T-helper 22 cell (primary cell): Measurements from ENCODE around the gene ATP8A2.

Experiments
- DNase-seq: peaks from one replicate; pipeline ENCODE4 v3.0.0-alpha.2; 2020; ENCODE audit warnings: low read depth

ATP8A2 gene

GRCh38 chr13:25857830-25858229, 486.1 kb downstream of the ATP8A2 start:
- DNase-seq: no peak

- no peak for DNase-seq
Measured at GRCh38 chr13:25859528-25859927, 487.8 kb downstream of the ATP8A2 start.

- DNase-seq: no peak
Measured at GRCh38 chr13:25860265-25860664, 488.5 kb downstream of the ATP8A2 start.

- no peak for DNase-seq
Measured at GRCh38 chr13:25860862-25861261, 489.1 kb downstream of the ATP8A2 start.

- DNase-seq: no peak
Measured at GRCh38 chr13:25862156-25862555, 490.4 kb downstream of the ATP8A2 start.

- DNase-seq: no peak
Measured at GRCh38 chr13:25864116-25864515, 492.3 kb downstream of the ATP8A2 start.

- no peak for DNase-seq
Measured at GRCh38 chr13:25864936-25865335, 493.2 kb downstream of the ATP8A2 start.

- DNase-seq: no peak
Measured at GRCh38 chr13:25865391-25865790, 493.6 kb downstream of the ATP8A2 start.

- DNase-seq: no peak
Measured at GRCh38 chr13:25867038-25867437, 495.3 kb downstream of the ATP8A2 start.

- DNase-seq: no peak
Measured at GRCh38 chr13:25868490-25868889, 496.7 kb downstream of the ATP8A2 start.

- DNase-seq: no peak
Measured at GRCh38 chr13:25869941-25870340, 498.2 kb downstream of the ATP8A2 start.

- no peak for DNase-seq
Measured at GRCh38 chr13:25871389-25872125, 499.8 kb downstream of the ATP8A2 start.

- no peak for DNase-seq
Measured at GRCh38 chr13:25872481-25873241, 500.9 kb downstream of the ATP8A2 start.

GRCh38 chr13:25873242-25873612, 501.5 kb downstream of the ATP8A2 start:
- no peak for DNase-seq

GRCh38 chr13:25874064-25874737, 502.4 kb downstream of the ATP8A2 start:
- no peak for DNase-seq

- DNase-seq: peak; percentile 21
Measured at GRCh38 chr13:25874907-25875306, 503.1 kb downstream of the ATP8A2 start.

- DNase-seq: no peak
Measured at GRCh38 chr13:25876247-25876646, 504.5 kb downstream of the ATP8A2 start.

- DNase-seq: no peak
Measured at GRCh38 chr13:25879466-25879865, 507.7 kb downstream of the ATP8A2 start.

GRCh38 chr13:25881136-25881926, 509.6 kb downstream of the ATP8A2 start:
- DNase-seq: no peak

GRCh38 chr13:25881971-25882451, 510.2 kb downstream of the ATP8A2 start:
- no peak for DNase-seq

- DNase-seq: no peak
Measured at GRCh38 chr13:25882466-25883357, 510.9 kb downstream of the ATP8A2 start.
